ENCODE data around the gene PDSS2.

GRCh38 chr6:107248147-107248546 is 211.2 kb downstream of the PDSS2 start:
- TF ChIP-seq CTCF (IDR thresholded peaks at IDR 0.05; ENCODE audit: poor library complexity, severe bottlenecking) (no peak), REST (IDR thresholded peaks at IDR 0.05; ENCODE audit: borderline replicate concordance) (no peak), EZH2 (IDR thresholded peaks at IDR 0.05; ENCODE audit: borderline replicate concordance, insufficient read depth, low read length, poor library complexity, severe bottlenecking) (no peak)
